ENCODE measurements around the gene GLP1R. TPM values are rescaled to one million over a fixed set of nuclear protein-coding genes. Genes with fewer than 3 reads are reported as not detected.

The GLP1R gene
- 2.6 TPM for total RNA-seq (ENCODE audit: insufficient read depth, low replicate concordance)

GRCh38 chr6:39048481-39049399 is at the start of gene GLP1R:
Gene GLP1R, plus strand, starts transcription at chr6:39048781. Its CDS starts 60 bp downstream, at chr6:39048841.
- no peak for DNase-seq (ENCODE audit: low spot score)

GRCh38 chr6:39003072-39003471 is 45.5 kb upstream of the GLP1R start:
- DNase-seq (ENCODE audit: low spot score) = no peak

GRCh38 chr6:39003492-39003891 is 45.1 kb upstream of the GLP1R start:
- DNase-seq (ENCODE audit: low spot score) = no peak

GRCh38 chr6:39004801-39005200 is 43.8 kb upstream of the GLP1R start:
- DNase-seq (ENCODE audit: low spot score) = no peak

- no peak for DNase-seq (ENCODE audit: low spot score)
These were observed 42.8 kb upstream of the GLP1R start for GRCh38 chr6:39005774-39006173.

- DNase-seq (ENCODE audit: low spot score) = no peak
These were observed 41.0 kb upstream of the GLP1R start for GRCh38 chr6:39007575-39007974.

- DNase-seq (ENCODE audit: low spot score) = no peak
These were observed 39.8 kb upstream of the GLP1R start for GRCh38 chr6:39008737-39009136.

GRCh38 chr6:39009476-39009875 is 39.1 kb upstream of the GLP1R start:
- DNase-seq (ENCODE audit: low spot score) = no peak

- DNase-seq (ENCODE audit: low spot score) = no peak
These were observed 31.6 kb upstream of the GLP1R start for GRCh38 chr6:39016839-39017546.

- DNase-seq (ENCODE audit: low spot score) = no peak
These were observed 31.1 kb upstream of the GLP1R start for GRCh38 chr6:39017547-39017880.

GRCh38 chr6:39018103-39018502 is 30.5 kb upstream of the GLP1R start:
- peak; percentile 5 for DNase-seq (ENCODE audit: low spot score)

- no peak for DNase-seq (ENCODE audit: low spot score)
These were observed 28.4 kb upstream of the GLP1R start for GRCh38 chr6:39020136-39020535.

- no peak for DNase-seq (ENCODE audit: low spot score)
These were observed 27.5 kb upstream of the GLP1R start for GRCh38 chr6:39021041-39021440.

GRCh38 chr6:39021779-39022178 is 26.8 kb upstream of the GLP1R start:
- DNase-seq (ENCODE audit: low spot score) = no peak

- DNase-seq (ENCODE audit: low spot score) = no peak
These were observed 22.4 kb upstream of the GLP1R start for GRCh38 chr6:39026175-39026574.

GRCh38 chr6:39029156-39030011 is 19.2 kb upstream of the GLP1R start:
- DNase-seq (ENCODE audit: low spot score) = no peak

- DNase-seq (ENCODE audit: low spot score) = no peak
These were observed 12.9 kb upstream of the GLP1R start for GRCh38 chr6:39035681-39036080.

- no peak for DNase-seq (ENCODE audit: low spot score)
These were observed 11.5 kb upstream of the GLP1R start for GRCh38 chr6:39037082-39037508.

GRCh38 chr6:39037707-39038106 is 10.9 kb upstream of the GLP1R start:
- no peak for DNase-seq (ENCODE audit: low spot score)

- no peak for DNase-seq (ENCODE audit: low spot score)
These were observed 8.4 kb upstream of the GLP1R start for GRCh38 chr6:39040080-39040673.

GRCh38 chr6:39041072-39041471 is 7.5 kb upstream of the GLP1R start:
- no peak for DNase-seq (ENCODE audit: low spot score)

- DNase-seq (ENCODE audit: low spot score) = no peak
These were observed 4.8 kb upstream of the GLP1R start for GRCh38 chr6:39043776-39044175.

All from umbilical cord (tissue), 2 donors.